Breast epithelium (tissue), 4 donors: Measurements from ENCODE around the gene PLEKHB2. TPM values are rescaled to one million over a fixed set of nuclear protein-coding genes. Genes with fewer than 3 reads are reported as not detected.

ENCODE experiments used
- DNase-seq, 2 donors: peaks; one replicate each; pipeline ENCODE4 v3.0.0-alpha.2; 2019; ENCODE audit warnings: low spot score in 2 of 2
- H3K27ac ChIP-seq, 2 donors: fragments of 200-600 bp; sonication (generic) in 1 of 2; one replicate each; pipeline ENCODE4 v1.5.1; 2016 to 2019; ENCODE audit warnings: mild to moderate bottlenecking in 1 of 2
- H3K27me3 ChIP-seq, 2 donors: fragments of 200-600 bp; sonication (generic) in 1 of 2; one replicate each; pipeline versions ENCODE4 v1.5.1 to v1.6.0; 2017 to 2019; ENCODE audit warnings: control low read depth in 1 of 2, mild to moderate bottlenecking in 1 of 2
- H3K36me3 ChIP-seq: fragments of 200-600 bp; one replicate; pipeline ENCODE4 v1.5.1; 2019
- H3K4me1 ChIP-seq, 2 donors: fragments of 200-600 bp; sonication (generic); one replicate each; pipeline ENCODE4 v1.5.1; 2016 to 2019; ENCODE audit warnings: control low read depth in 1 of 2
- H3K4me3 ChIP-seq, 3 donors: fragments of 200-600 bp; sonication (generic); 1 replicate in 2 of 3; 2 replicates in 1 of 3; pipeline ENCODE4 v1.5.1; 2016 to 2019; ENCODE audit warnings: mild to moderate bottlenecking in 3 of 3, moderate library complexity in 2 of 3
- H3K9me3 ChIP-seq, 2 donors: fragments of 200-600 bp; sonication (generic) in 1 of 2; one replicate each; pipeline ENCODE4 v1.5.1; 2016 to 2019; ENCODE audit warnings: control low read depth in 1 of 2
- CTCF ChIP-seq, 3 donors: fragments of 450-650 bp; IDR thresholded peaks; one replicate each; pipeline ENCODE4 v1.5.1; 2016 to 2017; ENCODE audit warnings: antibody characterized with exemption in 3 of 3, mild to moderate bottlenecking in 3 of 3, moderate library complexity in 3 of 3
- POLR2A ChIP-seq: fragments of 450-650 bp; IDR thresholded peaks from one replicate; pipeline ENCODE4 v1.6.1; 2016; ENCODE audit warnings: antibody characterized with exemption, mild to moderate bottlenecking, moderate library complexity
- POLR2AphosphoS5 ChIP-seq, 3 donors: sonication (generic); formaldehyde crosslinking; IDR thresholded peaks; one replicate each; pipeline ENCODE4 v1.6.1; 2017; ENCODE audit warnings: antibody characterized with exemption in 3 of 3
- intact Hi-C: fragments of 100-400 bp; cut with DNase I; formaldehyde crosslinking; loops from one replicate; pipeline ENCODE4 v1.15.1; 2023; ENCODE audit warnings: low total_unique reads
- total RNA-seq, 3 donors: library from RNA; depleted of rRNA; stranded (reverse); fragments of >200 nt; gene quantifications; one replicate each; pipeline ENCODE4 v1.1.0, GENCODE V29; 2016

Gene PLEKHB2
- total RNA-seq, 3 donors from 2014 or later: 47.4 to 75.4 (median 73.6) TPM

DNA sequence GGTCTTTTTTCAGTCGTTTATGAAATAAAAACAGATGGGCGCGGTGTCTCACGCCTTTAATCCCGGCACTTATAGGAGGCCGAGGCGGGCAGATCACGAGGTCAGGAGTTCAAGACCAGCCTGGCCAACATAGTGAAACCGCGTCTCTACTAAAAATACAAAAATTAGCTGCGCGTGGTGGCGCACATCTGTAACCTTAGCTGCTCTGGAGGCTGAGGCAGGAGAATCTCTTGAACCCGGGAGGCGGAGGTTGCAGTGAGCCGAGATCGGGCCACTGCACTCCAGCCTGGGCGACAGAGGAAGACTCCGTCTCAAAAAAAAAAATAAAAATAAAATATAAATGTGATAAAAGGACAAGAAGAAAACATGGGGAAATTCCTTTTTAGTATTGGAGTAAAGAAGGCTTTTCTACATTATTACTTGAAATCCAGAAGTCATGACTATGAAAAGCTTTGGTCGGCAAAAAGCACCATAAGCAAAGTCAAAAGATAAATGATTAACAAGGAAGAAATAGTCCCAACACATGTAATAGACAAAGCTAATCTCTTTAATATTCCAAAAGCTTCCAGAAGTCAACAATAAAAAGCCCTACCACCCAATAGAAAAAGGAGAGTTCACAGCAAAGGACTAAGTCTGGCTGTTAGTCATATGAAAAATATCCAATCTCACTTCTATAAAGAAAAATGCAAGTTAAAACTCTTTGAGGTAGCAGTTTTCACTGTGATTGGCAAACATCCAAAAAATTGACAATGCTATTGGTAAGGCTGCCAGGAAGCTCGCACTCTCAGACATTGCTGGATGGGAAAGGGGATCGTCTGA, 10.5 kb upstream of the PLEKHB2 start:
- no peak for DNase-seq
- Histone ChIP-seq H3K4me1 (no peaks in the 10 kb centered on the region), H3K9me3 (no peaks in the 10 kb centered on the region), H3K4me3 (peak overlapping the region in 2 of 3 donors; percentile 82 to 86), H3K27me3 (no peaks in the 10 kb centered on the region), H3K36me3 (no peaks in the 10 kb centered on the region), H3K27ac (no peak overlapping the region)
- TF ChIP-seq POLR2A (no peak), POLR2AphosphoS5 (IDR thresholded peaks at IDR 0.05) (no peak), CTCF (IDR thresholded peaks at IDR 0.05) (no peak)
- intact Hi-C loops: no loop called here

DNA sequence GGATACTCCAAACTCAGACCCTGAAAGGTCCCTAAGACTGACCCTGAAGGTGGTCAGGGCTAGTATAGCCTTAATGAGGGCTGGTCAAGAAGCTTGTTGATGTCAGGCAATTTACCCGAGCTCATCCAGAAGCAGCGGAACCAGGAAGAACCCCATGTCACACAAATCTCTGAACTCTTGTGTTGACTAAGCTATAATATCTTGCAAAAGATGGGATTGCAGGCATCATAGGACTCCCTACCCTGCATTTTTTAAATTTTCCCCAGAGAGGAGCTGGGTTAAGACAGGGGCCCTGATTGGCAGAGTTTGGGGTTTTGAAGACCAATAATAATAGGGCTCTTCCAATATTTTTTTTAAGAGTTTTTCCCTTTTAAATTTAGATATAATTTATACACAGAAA, 2.0 kb upstream of the PLEKHB2 start:
- no peak overlapping the region for H3K27ac ChIP-seq
- intact Hi-C loops: no loop called here

DNA sequence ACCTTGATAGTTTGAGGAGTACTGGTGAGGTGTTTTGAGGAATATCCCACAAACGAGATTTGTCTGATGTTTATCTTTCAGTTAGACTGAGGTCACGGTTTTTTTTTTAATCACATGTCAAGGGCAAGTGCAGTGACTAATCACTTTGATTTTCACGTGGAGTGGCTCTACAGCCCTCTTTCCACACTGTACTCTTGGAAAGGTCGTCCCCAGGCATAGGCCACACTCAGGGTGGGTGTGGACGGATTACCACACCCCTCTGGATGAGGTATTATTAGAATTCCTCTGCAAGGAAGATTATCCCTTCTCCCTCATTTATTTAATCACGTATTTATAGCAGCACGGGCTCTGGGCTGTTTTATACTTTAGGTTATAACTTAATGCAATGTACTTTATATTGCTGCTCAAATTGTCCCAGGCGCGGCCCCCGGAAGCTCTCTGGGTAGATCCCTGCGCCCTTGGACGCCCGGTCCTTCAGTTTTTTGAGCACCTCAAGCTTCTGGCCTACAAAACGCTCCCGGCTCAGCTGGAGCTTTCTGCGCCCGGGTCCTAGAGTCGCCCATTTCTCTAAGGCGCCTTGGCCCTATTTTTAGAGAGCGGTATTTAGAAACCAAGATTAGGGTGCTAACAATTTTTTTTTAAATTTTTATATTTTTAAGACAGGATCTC, 515 bp upstream of the PLEKHB2 start:
- DNase-seq: peak; percentile 62 to 68
- Histone ChIP-seq H3K27ac (peak overlapping the region; percentile 93 to 95), H3K36me3 (no peaks in the 10 kb centered on the region), H3K9me3 (no peaks in the 10 kb centered on the region), H3K27me3 (no peaks in the 10 kb centered on the region), H3K4me1 (peaks cover 4 to 8% of the 10 kb centered on the region in 2 donors), H3K4me3 (peak overlapping the region; percentile 87 to 100 (median 99))
- TF ChIP-seq POLR2AphosphoS5 (IDR thresholded peaks at IDR 0.05) (peak in 1 of 3 donors; percentile 63), CTCF (IDR thresholded peaks at IDR 0.05) (no peak)
- intact Hi-C loops: no loop called here

More for the DNA sequence above, 2.0 kb upstream of the PLEKHB2 start:
- DNase-seq: no peak
- no peaks in the 10 kb centered on the region for H3K27me3 ChIP-seq
- H3K36me3 ChIP-seq: no peaks in the 10 kb centered on the region
- no peak overlapping the region for H3K4me3 ChIP-seq
- TF ChIP-seq POLR2A (no peak), CTCF (IDR thresholded peaks at IDR 0.05) (no peak), POLR2AphosphoS5 (IDR thresholded peaks at IDR 0.05) (no peak)
- H3K4me1 ChIP-seq: peaks cover 4 to 8% of the 10 kb centered on the region in 2 donors
- H3K9me3 ChIP-seq: no peaks in the 10 kb centered on the region

GRCh38 chr2:131105950-131106801, 1.0 kb downstream of the PLEKHB2 start:
- intact Hi-C loops: no loop called here
- DNase-seq: peak in 1 of 2 donors; percentile 57
- Histone ChIP-seq H3K4me1 (peaks cover 4 to 8% of the 10 kb centered on the region in 2 donors), H3K27me3 (no peaks in the 10 kb centered on the region), H3K4me3 (peak overlapping the region; percentile 87 to 100 (median 99)), H3K36me3 (no peaks in the 10 kb centered on the region), H3K27ac (peak overlapping the region; percentile 93 to 95), H3K9me3 (no peaks in the 10 kb centered on the region)
- peak in 1 of 3 donors; percentile 33 for TF ChIP-seq POLR2AphosphoS5 (IDR thresholded peaks at IDR 0.05)
- TF ChIP-seq CTCF (IDR thresholded peaks at IDR 0.05): no peak
- TF ChIP-seq POLR2A: no peak
